ENCODE measurements around the gene SPSB2.

SPSB2 gene

GRCh38 chr12:6821591-6822425 lies 51.3 kb downstream of the SPSB2 start, which contains the start of gene GPR162 (continued):
- TF ChIP-seq, protein P1, sequence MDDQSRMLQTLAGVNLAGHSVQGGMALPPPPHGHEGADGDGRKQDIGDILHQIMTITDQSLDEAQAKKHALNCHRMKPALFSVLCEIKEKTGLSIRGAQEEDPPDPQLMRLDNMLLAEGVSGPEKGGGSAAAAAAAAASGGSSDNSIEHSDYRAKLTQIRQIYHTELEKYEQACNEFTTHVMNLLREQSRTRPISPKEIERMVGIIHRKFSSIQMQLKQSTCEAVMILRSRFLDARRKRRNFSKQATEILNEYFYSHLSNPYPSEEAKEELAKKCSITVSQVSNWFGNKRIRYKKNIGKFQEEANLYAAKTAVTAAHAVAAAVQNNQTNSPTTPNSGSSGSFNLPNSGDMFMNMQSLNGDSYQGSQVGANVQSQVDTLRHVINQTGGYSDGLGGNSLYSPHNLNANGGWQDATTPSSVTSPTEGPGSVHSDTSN (CRISPR knock-in tag; IDR thresholded peaks at IDR 0.05), result no peak
- TF ChIP-seq SCRT1 (tag by site-specific recombination; IDR thresholded peaks at IDR 0.05; ENCODE audit: borderline replicate concordance) (no peak), HOXD13 (CRISPR knock-in tag; IDR thresholded peaks at IDR 0.05; ENCODE audit: borderline replicate concordance) (no peak), TCF7L2 (IDR thresholded peaks at IDR 0.05; ENCODE audit: borderline replicate concordance, low read depth, low read length) (no peak), ZNF24 (tag by site-specific recombination; IDR thresholded peaks at IDR 0.05) (0 out of 2 replicates have a peak, but pooled peaks have one; percentile 32), ZBTB7A (tag by site-specific recombination; IDR thresholded peaks at IDR 0.05; ENCODE audit: low read depth) (0 out of 2 replicates have a peak, but pooled peaks have one; percentile 24), MZF1 (tag by site-specific recombination; IDR thresholded peaks at IDR 0.05; ENCODE audit: borderline replicate concordance) (no peak), ZNF155 (tag by site-specific recombination; IDR thresholded peaks at IDR 0.05) (no peak), MYNN (tag by site-specific recombination; IDR thresholded peaks at IDR 0.05; ENCODE audit: borderline replicate concordance) (peak; percentile 56; the same call in 1 of the 2 replicates), ZNF426 (tag by site-specific recombination; IDR thresholded peaks at IDR 0.05) (no peak), ZFHX2 (tag by site-specific recombination; conservative IDR thresholded peaks at IDR 0.05) (peak; percentile 77), ZNF514 (tag by site-specific recombination; IDR thresholded peaks at IDR 0.05) (no peak), ZBTB49 (tag by site-specific recombination; IDR thresholded peaks at IDR 0.05; ENCODE audit: low read depth) (no peak), ZNF354C (tag by site-specific recombination; IDR thresholded peaks at IDR 0.05; ENCODE audit: borderline replicate concordance, low read depth) (no peak), ZNF157 (tag by site-specific recombination; IDR thresholded peaks at IDR 0.05) (no peak), ZNF391 (tag by site-specific recombination; IDR thresholded peaks at IDR 0.05; ENCODE audit: borderline replicate concordance, low read depth) (no peak), ZIC2 (tag by site-specific recombination; IDR thresholded peaks at IDR 0.05) (peak; percentile 92), ZNF624 (tag by site-specific recombination; IDR thresholded peaks at IDR 0.05) (no peak), ZNF138 (tag by site-specific recombination; IDR thresholded peaks at IDR 0.05; ENCODE audit: borderline replicate concordance) (no peak), MEIS1 (CRISPR knock-in tag; IDR thresholded peaks at IDR 0.05; ENCODE audit: borderline replicate concordance) (no peak), BCL11B (tag by site-specific recombination; IDR thresholded peaks at IDR 0.05; ENCODE audit: low read depth) (peak; percentile 24; the same call in 1 of the 2 replicates), ZNF785 (tag by site-specific recombination; IDR thresholded peaks at IDR 0.05) (no peak), IKZF3 (tag by site-specific recombination; IDR thresholded peaks at IDR 0.05) (no peak), ZNF324 (tag by site-specific recombination; IDR thresholded peaks at IDR 0.05) (peak; percentile 40; the same call in 1 of the 2 replicates)
- TF ChIP-seq, protein P2, sequence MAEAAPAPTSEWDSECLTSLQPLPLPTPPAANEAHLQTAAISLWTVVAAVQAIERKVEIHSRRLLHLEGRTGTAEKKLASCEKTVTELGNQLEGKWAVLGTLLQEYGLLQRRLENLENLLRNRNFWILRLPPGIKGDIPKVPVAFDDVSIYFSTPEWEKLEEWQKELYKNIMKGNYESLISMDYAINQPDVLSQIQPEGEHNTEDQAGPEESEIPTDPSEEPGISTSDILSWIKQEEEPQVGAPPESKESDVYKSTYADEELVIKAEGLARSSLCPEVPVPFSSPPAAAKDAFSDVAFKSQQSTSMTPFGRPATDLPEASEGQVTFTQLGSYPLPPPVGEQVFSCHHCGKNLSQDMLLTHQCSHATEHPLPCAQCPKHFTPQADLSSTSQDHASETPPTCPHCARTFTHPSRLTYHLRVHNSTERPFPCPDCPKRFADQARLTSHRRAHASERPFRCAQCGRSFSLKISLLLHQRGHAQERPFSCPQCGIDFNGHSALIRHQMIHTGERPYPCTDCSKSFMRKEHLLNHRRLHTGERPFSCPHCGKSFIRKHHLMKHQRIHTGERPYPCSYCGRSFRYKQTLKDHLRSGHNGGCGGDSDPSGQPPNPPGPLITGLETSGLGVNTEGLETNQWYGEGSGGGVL (tag by site-specific recombination; IDR thresholded peaks at IDR 0.05), result peak; percentile 95
- TF ChIP-seq, protein P3, sequence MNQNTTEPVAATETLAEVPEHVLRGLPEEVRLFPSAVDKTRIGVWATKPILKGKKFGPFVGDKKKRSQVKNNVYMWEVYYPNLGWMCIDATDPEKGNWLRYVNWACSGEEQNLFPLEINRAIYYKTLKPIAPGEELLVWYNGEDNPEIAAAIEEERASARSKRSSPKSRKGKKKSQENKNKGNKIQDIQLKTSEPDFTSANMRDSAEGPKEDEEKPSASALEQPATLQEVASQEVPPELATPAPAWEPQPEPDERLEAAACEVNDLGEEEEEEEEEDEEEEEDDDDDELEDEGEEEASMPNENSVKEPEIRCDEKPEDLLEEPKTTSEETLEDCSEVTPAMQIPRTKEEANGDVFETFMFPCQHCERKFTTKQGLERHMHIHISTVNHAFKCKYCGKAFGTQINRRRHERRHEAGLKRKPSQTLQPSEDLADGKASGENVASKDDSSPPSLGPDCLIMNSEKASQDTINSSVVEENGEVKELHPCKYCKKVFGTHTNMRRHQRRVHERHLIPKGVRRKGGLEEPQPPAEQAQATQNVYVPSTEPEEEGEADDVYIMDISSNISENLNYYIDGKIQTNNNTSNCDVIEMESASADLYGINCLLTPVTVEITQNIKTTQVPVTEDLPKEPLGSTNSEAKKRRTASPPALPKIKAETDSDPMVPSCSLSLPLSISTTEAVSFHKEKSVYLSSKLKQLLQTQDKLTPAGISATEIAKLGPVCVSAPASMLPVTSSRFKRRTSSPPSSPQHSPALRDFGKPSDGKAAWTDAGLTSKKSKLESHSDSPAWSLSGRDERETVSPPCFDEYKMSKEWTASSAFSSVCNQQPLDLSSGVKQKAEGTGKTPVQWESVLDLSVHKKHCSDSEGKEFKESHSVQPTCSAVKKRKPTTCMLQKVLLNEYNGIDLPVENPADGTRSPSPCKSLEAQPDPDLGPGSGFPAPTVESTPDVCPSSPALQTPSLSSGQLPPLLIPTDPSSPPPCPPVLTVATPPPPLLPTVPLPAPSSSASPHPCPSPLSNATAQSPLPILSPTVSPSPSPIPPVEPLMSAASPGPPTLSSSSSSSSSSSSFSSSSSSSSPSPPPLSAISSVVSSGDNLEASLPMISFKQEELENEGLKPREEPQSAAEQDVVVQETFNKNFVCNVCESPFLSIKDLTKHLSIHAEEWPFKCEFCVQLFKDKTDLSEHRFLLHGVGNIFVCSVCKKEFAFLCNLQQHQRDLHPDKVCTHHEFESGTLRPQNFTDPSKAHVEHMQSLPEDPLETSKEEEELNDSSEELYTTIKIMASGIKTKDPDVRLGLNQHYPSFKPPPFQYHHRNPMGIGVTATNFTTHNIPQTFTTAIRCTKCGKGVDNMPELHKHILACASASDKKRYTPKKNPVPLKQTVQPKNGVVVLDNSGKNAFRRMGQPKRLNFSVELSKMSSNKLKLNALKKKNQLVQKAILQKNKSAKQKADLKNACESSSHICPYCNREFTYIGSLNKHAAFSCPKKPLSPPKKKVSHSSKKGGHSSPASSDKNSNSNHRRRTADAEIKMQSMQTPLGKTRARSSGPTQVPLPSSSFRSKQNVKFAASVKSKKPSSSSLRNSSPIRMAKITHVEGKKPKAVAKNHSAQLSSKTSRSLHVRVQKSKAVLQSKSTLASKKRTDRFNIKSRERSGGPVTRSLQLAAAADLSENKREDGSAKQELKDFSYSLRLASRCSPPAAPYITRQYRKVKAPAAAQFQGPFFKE (tag by site-specific recombination; IDR thresholded peaks at IDR 0.05; ENCODE audit: borderline replicate concordance), result no peak
- TF ChIP-seq, protein P4, sequence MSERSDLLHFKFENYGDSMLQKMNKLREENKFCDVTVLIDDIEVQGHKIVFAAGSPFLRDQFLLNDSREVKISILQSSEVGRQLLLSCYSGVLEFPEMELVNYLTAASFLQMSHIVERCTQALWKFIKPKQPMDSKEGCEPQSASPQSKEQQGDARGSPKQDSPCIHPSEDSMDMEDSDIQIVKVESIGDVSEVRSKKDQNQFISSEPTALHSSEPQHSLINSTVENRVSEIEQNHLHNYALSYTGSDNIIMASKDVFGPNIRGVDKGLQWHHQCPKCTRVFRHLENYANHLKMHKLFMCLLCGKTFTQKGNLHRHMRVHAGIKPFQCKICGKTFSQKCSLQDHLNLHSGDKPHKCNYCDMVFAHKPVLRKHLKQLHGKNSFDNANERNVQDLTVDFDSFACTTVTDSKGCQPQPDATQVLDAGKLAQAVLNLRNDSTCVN (tag by site-specific recombination; optimal IDR thresholded peaks at IDR 0.05), result peak; percentile 37
